Activated CD4-positive, alpha-beta T cell treated with anti-CD3 and anti-CD28 coated beads for 4 hours (primary cell): ENCODE measurements around the gene CETN2.
A peak's percentile ranks its signal among the peaks of the same experiment; 100 is the strongest.
"Not testable (repeated sequence)": the region's sequence is repeated elsewhere in the genome, so short reads cannot be mapped to it uniquely, and the experiment has no call there.

Experiments
- DNase-seq, 2 donors: peaks; one replicate each; pipeline ENCODE4 v3.0.0-alpha.2; 2020

Gene CETN2

GRCh38 chrX:152831391-152831790, 834 bp upstream of the CETN2 start:
- no peak for DNase-seq

GRCh38 chrX:152824841-152825374, 5.6 kb downstream of the CETN2 start:
- no peak for DNase-seq

- no peak for DNase-seq
Observed at GRCh38 chrX:152823657-152824056, 6.9 kb downstream of the CETN2 start.

- no peak for DNase-seq
Observed at GRCh38 chrX:152822383-152823086, 8.0 kb downstream of the CETN2 start.

GRCh38 chrX:152821145-152821765, 9.3 kb downstream of the CETN2 start:
- peak in 1 of 2 donors; percentile 8 for DNase-seq

GRCh38 chrX:152819732-152820131, 10.8 kb downstream of the CETN2 start:
- no peak for DNase-seq

- DNase-seq: no peak
Observed at GRCh38 chrX:152819266-152819665, 11.3 kb downstream of the CETN2 start.

GRCh38 chrX:152818356-152818755, 12.2 kb downstream of the CETN2 start:
- no peak for DNase-seq

- no peak for DNase-seq
Observed at GRCh38 chrX:152817078-152817764, 13.3 kb downstream of the CETN2 start.

- DNase-seq: no peak
Observed at GRCh38 chrX:152814048-152814447, 16.5 kb downstream of the CETN2 start.

GRCh38 chrX:152813206-152813605, 17.4 kb downstream of the CETN2 start:
- no peak for DNase-seq

- DNase-seq: no peak
Observed at GRCh38 chrX:152810403-152810802, 20.2 kb downstream of the CETN2 start.

- no peak for DNase-seq
Observed at GRCh38 chrX:152806035-152806434, 24.5 kb downstream of the CETN2 start.

GRCh38 chrX:152798945-152799344, 31.6 kb downstream of the CETN2 start:
- DNase-seq: no peak

- not testable (repeated sequence) for DNase-seq
Observed at GRCh38 chrX:152787062-152787461, 43.5 kb downstream of the CETN2 start.
